A549 treated with ZK216348 at 1 μM for 4 hours (cell line): Measurements from ENCODE around the gene ZNF48. TPM values are rescaled to one million over a fixed set of nuclear protein-coding genes. Genes with fewer than 3 reads are reported as not detected.

ENCODE experiments used
- total RNA-seq: library from RNA; stranded (reverse); fragments of 200-300 nt; extraction: Qiagen RNA extraction; gene quantifications from 5 replicates; pipeline ENCODE4 v1.2.3, GENCODE V29; 2022; ENCODE audit warnings: low read depth

The ZNF48 gene
- 11.3 to 14.8 TPM (median 13.1 TPM) in 5 replicates for total RNA-seq

GRCh38 chr16:30395155-30395991 is at the start of gene ZNF48:
ZNF48 (plus strand) TSS chr16:30395420; CDS start chr16:30395795, 375 bp downstream.

DNA sequence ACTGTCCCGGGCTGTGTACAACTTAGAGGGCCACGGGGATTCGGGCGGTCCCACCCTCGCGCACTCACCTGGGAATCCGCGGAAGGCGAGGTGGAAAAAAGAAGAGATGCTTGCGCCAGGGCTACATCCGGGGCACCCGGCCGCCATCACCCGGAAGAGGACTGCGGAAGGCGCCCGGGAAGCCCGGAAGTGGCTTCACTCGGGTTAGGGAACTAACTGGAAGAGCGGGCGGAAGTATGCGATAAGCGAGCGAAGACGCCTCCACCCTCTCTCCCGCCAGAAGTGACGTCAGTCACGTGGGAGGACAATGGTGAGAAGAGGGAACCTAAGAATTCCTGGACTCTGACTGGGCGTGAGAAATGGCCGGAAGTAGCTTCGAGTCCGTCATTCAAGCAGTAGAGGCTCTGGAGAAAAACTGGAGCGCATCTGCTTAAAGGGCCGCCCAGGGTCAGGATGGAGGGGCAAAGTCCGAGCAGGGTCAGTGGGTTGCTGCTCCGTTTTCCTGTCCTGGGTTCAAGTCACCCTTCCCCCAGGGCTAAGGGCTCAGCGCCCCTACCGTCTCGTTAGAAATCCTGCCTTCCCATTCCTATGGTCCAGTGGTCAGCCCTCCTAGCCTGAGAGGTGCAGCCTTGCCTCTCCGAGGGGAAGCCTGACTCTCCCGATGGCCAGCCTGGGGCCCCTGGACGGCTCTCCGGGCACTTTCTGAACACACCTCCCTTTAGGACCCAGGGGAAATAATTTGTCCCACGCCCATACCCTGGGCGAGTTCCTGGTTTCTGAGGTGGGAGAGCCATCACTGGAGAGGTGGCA is 39.9 kb upstream of the ZNF48 start, which contains the start of gene CD2BP2:
CD2BP2 (minus strand) TSS at position 165 of the 810 bp plus-strand sequence. CDS start 627 bp downstream, outside the sequence.

GRCh38 chr16:30370456-30371247 is 24.6 kb upstream of the ZNF48 start, which contains the start of gene TBC1D10B:
TBC1D10B (minus strand) TSS chr16:30370494; CDS start chr16:30370183, 311 bp downstream.

GRCh38 chr16:30374538-30374937 is 20.7 kb upstream of the ZNF48 start, which contains the start of gene MYL11:
MYL11 (plus strand) TSS chr16:30374802; CDS start chr16:30374858, 56 bp downstream.

GRCh38 chr16:30382111-30382881 is 12.9 kb upstream of the ZNF48 start, which contains the start of gene SEPTIN1:
SEPTIN1 (minus strand) TSS chr16:30382561; CDS start chr16:30382542, 19 bp downstream.

GRCh38 chr16:30407102-30407803 is 12.0 kb downstream of the ZNF48 start, which contains the start of gene ZNF771:
ZNF771 (plus strand) TSS chr16:30407606; CDS start chr16:30408054, 448 bp downstream.

DNA sequence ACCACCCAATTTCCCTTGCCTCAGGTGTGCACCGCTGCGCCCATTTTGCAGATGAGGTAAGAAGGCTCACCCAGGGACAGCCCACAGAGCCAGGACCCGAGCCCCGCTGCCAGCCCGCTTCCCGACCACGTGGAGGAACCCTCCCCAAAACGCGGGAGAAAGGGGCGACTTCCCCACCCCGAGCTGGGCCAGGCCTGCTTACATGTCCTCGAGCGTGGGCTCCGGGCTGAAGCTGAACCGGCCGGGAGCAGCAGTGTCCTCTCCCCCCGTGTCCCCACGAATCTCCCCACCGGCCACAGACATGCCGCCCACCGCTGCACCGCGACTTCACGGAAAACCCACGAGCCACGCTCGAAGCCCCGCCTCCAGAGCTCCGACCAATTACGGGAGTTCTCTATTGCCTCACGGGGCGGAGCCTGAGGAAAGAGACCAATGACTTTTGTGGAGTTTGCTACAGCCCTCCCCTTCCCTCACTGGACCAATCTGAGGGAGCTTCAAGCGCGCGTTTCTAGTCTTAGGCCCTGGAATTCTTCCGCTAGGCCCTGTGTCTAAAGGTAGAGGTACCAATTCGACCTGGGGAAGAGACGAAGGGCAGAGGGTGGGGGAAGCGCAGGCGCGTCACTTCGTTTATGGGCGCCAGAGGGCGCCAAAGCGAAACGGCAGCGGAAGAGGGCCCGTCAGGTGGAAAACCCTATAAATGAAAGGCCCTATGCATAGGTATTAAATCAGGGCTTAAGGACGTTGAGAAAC is 34.6 kb downstream of the ZNF48 start, which contains the start of gene DCTPP1:
DCTPP1 (minus strand) TSS at position 353 of the 750 bp plus-strand sequence; CDS start at position 303, 50 bp downstream.

GRCh38 chr16:30445408-30446202 is 50.4 kb downstream of the ZNF48 start, which contains the start of gene SEPHS2:
SEPHS2 (minus strand) TSS chr16:30445874; CDS start chr16:30445727, 147 bp downstream.

Other genes with a start within 250 kb of the ZNF48 start
- 2.7 to 5.1 TPM (median 3.0 TPM) in 5 replicates for gene CORO1A, start 211.8 kb upstream of the ZNF48 start, total RNA-seq
- gene BOLA2B, start 201.8 kb upstream of the ZNF48 start, total RNA-seq, result 162 to 210 TPM (median 202 TPM) in 5 replicates
- gene SLX1A, start 201.5 kb upstream of the ZNF48 start, total RNA-seq, result 6.4 to 29.4 TPM (median 11.8 TPM) in 5 replicates
- 4.1 to 12.4 TPM (median 7.9 TPM) in 5 replicates for gene SULT1A3, start 196.2 kb upstream of the ZNF48 start, total RNA-seq
- 0.62 to 3.6 TPM (median 2.0 TPM) in 5 replicates for gene NPIPB13, start 146.9 kb upstream of the ZNF48 start, total RNA-seq
- gene CD2BP2, start 40.1 kb upstream of the ZNF48 start, total RNA-seq, result 61.1 to 68.0 TPM (median 65.1 TPM) in 5 replicates
- 19.1 to 34.9 TPM (median 33.6 TPM) in 5 replicates for gene TBC1D10B, start 24.9 kb upstream of the ZNF48 start, total RNA-seq
- not detected in 5 replicates for gene MYL11, start 20.6 kb upstream of the ZNF48 start, total RNA-seq
- gene SEPTIN1, start 12.9 kb upstream of the ZNF48 start, total RNA-seq, result 1.9 to 2.3 TPM (median 2.2 TPM) in 5 replicates
- gene ZNF771, start 12.2 kb downstream of the ZNF48 start, total RNA-seq, result 2.9 to 6.7 TPM (median 6.1 TPM) in 5 replicates
- gene DCTPP1, start 34.6 kb downstream of the ZNF48 start, total RNA-seq, result 85.1 to 139 TPM (median 127 TPM) in 5 replicates
- gene SEPHS2, start 50.5 kb downstream of the ZNF48 start, total RNA-seq, result 47.5 to 50.9 TPM (median 48.1 TPM) in 5 replicates
- 0.15 to 0.32 TPM (median 0.20 TPM) in 3 of 5 replicates, not detected in the others for gene ITGAL, start 77.3 kb downstream of the ZNF48 start, total RNA-seq
- 30.8 to 51.6 TPM (median 48.5 TPM) in 5 replicates for gene ZNF768, start 131.1 kb downstream of the ZNF48 start, total RNA-seq
- gene ZNF747, start 139.4 kb downstream of the ZNF48 start, total RNA-seq, result 2.7 to 4.7 TPM (median 4.1 TPM) in 5 replicates
- 3.1 to 7.0 TPM (median 5.5 TPM) in 5 replicates for gene ZNF764, start 163.0 kb downstream of the ZNF48 start, total RNA-seq
- gene ZNF688, start 176.3 kb downstream of the ZNF48 start, total RNA-seq, result 6.1 to 12.0 TPM (median 7.0 TPM) in 5 replicates
- gene ZNF785, start 190.3 kb downstream of the ZNF48 start, total RNA-seq, result not detected in 5 replicates
- gene ZNF689, start 215.0 kb downstream of the ZNF48 start, total RNA-seq, result 7.7 to 9.6 TPM (median 8.6 TPM) in 5 replicates